SU-DHL-6 (cell line): ENCODE data around the gene BLMH.
A peak's percentile ranks its signal among the peaks of the same experiment; 100 is the strongest.
"Not testable (repeated sequence)": the region's sequence is repeated elsewhere in the genome, so short reads cannot be mapped to it uniquely, and the experiment has no call there.

Source experiments
- H2AFZ ChIP-seq: fragments of 200-600 bp; sonication (generic); 2 replicates; pipeline ENCODE4 v1.6.1; 2014; ENCODE audit warnings: low read depth, mild to moderate bottlenecking, moderate library complexity, mixed read lengths, antibody characterized with exemption, low read length; ENCODE audit not compliant: severe bottlenecking
- H3F3A ChIP-seq: fragments of 200-600 bp; shearing (Covaris generic); 2 replicates; pipeline ENCODE4 v1.6.0; 2016; ENCODE audit warnings: antibody characterized with exemption, mild to moderate bottlenecking; ENCODE audit not compliant: insufficient read depth
- H3K27ac ChIP-seq: fragments of 200-600 bp; sonication (generic); 2 replicates; pipeline ENCODE4 v1.5.1; 2016; ENCODE audit warnings: low read depth, mild to moderate bottlenecking, low read length, moderate library complexity, mixed read lengths
- H3K27me3 ChIP-seq: fragments of 200-600 bp; sonication (generic), shearing (Covaris generic); 2 replicates; pipeline ENCODE4 v1.6.0; 2014; ENCODE audit warnings: mild to moderate bottlenecking, low read length
- H3K36me3 ChIP-seq: fragments of 200-600 bp; sonication (generic); 2 replicates; pipeline ENCODE4 v1.6.1; 2014; ENCODE audit warnings: mild to moderate bottlenecking, low read length, mixed read lengths
- H3K4me2 ChIP-seq: fragments of 300-600, 200-600 bp; shearing (Covaris generic), sonication (generic); 2 replicates; pipeline ENCODE4 v1.6.0; 2014; ENCODE audit warnings: low read length, low read depth, mild to moderate bottlenecking; ENCODE audit not compliant: poor library complexity, severe bottlenecking
- H3K4me3 ChIP-seq: fragments of 200-600 bp; sonication (generic); 2 replicates; pipeline ENCODE4 v1.5.1; 2014; ENCODE audit warnings: antibody characterized with exemption, low read length, mild to moderate bottlenecking, mixed read lengths; ENCODE audit not compliant: insufficient read depth, poor library complexity, severe bottlenecking
- H3K79me2 ChIP-seq: fragments of 200-600 bp; sonication (generic); 2 replicates; pipeline ENCODE4 v1.6.1; 2014; ENCODE audit warnings: mild to moderate bottlenecking, low read length, moderate library complexity; ENCODE audit not compliant: insufficient read depth
- H3K9ac ChIP-seq: fragments of 200-600 bp; sonication (generic); 2 replicates; pipeline ENCODE4 v1.7.0; 2014; ENCODE audit warnings: mild to moderate bottlenecking, low read length
- H3K9me2 ChIP-seq: fragments of 200-600 bp; sonication (generic); replicated peaks from 2 replicates; pipeline ENCODE4 v1.6.1; 2014; ENCODE audit warnings: low read length; ENCODE audit not compliant: insufficient read depth
- H3K9me3 ChIP-seq: fragments of 200-600 bp; sonication (generic); 2 replicates; pipeline ENCODE4 v1.6.1; 2014; ENCODE audit warnings: low read length, mixed read lengths; ENCODE audit not compliant: insufficient read depth
- H4K20me1 ChIP-seq: fragments of 200-600 bp; sonication (generic); 2 replicates; pipeline ENCODE4 v1.6.1; 2014; ENCODE audit warnings: low read depth, mild to moderate bottlenecking, antibody characterized with exemption, low read length, moderate library complexity, mixed read lengths
- CTCF ChIP-seq: fragments of 200-600 bp; sonication (generic); IDR thresholded peaks from one replicate; pipeline ENCODE4 v1.5.1; 2017; ENCODE audit warnings: antibody characterized with exemption, mild to moderate bottlenecking, low read length, moderate library complexity; ENCODE audit not compliant: insufficient read depth, poor library complexity, severe bottlenecking
- EZH2phosphoT487 ChIP-seq: fragments of 200-600 bp; sonication (generic), shearing (Covaris generic); conservative IDR thresholded peaks from 2 replicates; pipeline ENCODE4 v1.6.1; 2018; ENCODE audit warnings: mild to moderate bottlenecking, antibody characterized with exemption, low read length, moderate library complexity, mixed read lengths

BLMH gene

GRCh38 chr17:30232015-30232823, 59.5 kb downstream of the BLMH start:
- H3K4me2 ChIP-seq, result no peak overlapping the region
- H3K9me3 ChIP-seq, result no peaks in the 10 kb centered on the region
- H2AFZ ChIP-seq, result no peak overlapping the region
- H3K9ac ChIP-seq, result no peak overlapping the region
- H4K20me1 ChIP-seq, result no peaks in the 10 kb centered on the region
- TF ChIP-seq EZH2phosphoT487 (no peak), CTCF (no peak)
- H3K27me3 ChIP-seq, result no peaks in the 10 kb centered on the region
- no peaks in the 10 kb centered on the region for H3K36me3 ChIP-seq
- H3K27ac ChIP-seq, result no peak overlapping the region
- no peaks in the 10 kb centered on the region for H3K9me2 ChIP-seq
- H3F3A ChIP-seq, result no peaks in the 10 kb centered on the region
- H3K79me2 ChIP-seq, result no peaks in the 10 kb centered on the region
- H3K4me3 ChIP-seq, result no peak overlapping the region

GRCh38 chr17:30230596-30231125, 61.1 kb downstream of the BLMH start:
- H3K79me2 ChIP-seq, result no peaks in the 10 kb centered on the region
- TF ChIP-seq EZH2phosphoT487 (no peak), CTCF (no peak)

GRCh38 chr17:30230009-30230408, 61.7 kb downstream of the BLMH start:
- not testable (repeated sequence) for H3K27ac ChIP-seq, H3K27me3 ChIP-seq, H4K20me1 ChIP-seq, H3K4me3 ChIP-seq, H3K36me3 ChIP-seq, H3K4me2 ChIP-seq, H3K9me3 ChIP-seq, H3K9ac ChIP-seq, H3K9me2 ChIP-seq, H3F3A ChIP-seq, H3K79me2 ChIP-seq
- peak overlapping the region; percentile 68 for H2AFZ ChIP-seq

More at GRCh38 chr17:30230596-30231125, 61.1 kb downstream of the BLMH start:
- Histone ChIP-seq H3K27ac (no peak overlapping the region), H3K27me3 (no peaks in the 10 kb centered on the region), H3K4me2 (no peak overlapping the region), H3K9me3 (no peaks in the 10 kb centered on the region), H3F3A (no peaks in the 10 kb centered on the region), H2AFZ (peak overlapping the region; percentile 68), H3K4me3 (no peak overlapping the region), H3K9ac (no peak overlapping the region), H4K20me1 (no peaks in the 10 kb centered on the region), H3K36me3 (no peaks in the 10 kb centered on the region), H3K9me2 (no peaks in the 10 kb centered on the region)

GRCh38 chr17:30229012-30229411, 62.7 kb downstream of the BLMH start:
- Histone ChIP-seq H3K36me3 (no peaks in the 10 kb centered on the region), H2AFZ (no peak overlapping the region), H3K4me2 (no peak overlapping the region)

More at GRCh38 chr17:30229012-30229411, 62.7 kb downstream of the BLMH start:
- Histone ChIP-seq H3K9me3 (no peaks in the 10 kb centered on the region), H3K27me3 (no peaks in the 10 kb centered on the region), H3K27ac (no peak overlapping the region), H3K79me2 (no peaks in the 10 kb centered on the region), H3F3A (no peaks in the 10 kb centered on the region), H3K9ac (no peak overlapping the region), H4K20me1 (no peaks in the 10 kb centered on the region), H3K9me2 (no peaks in the 10 kb centered on the region), H3K4me3 (no peak overlapping the region)
- TF ChIP-seq CTCF (no peak), EZH2phosphoT487 (no peak)
